ENCODE data around the gene CAMK2N2.

GRCh38 chr3:184307915-184308314, 46.6 kb upstream of the CAMK2N2 start:
- TF ChIP-seq POLR2A (IDR thresholded peaks at IDR 0.05) = no peak
- TF ChIP-seq CTCF (IDR thresholded peaks at IDR 0.05) = no peak
